K562 (cell line): Measurements from ENCODE around the gene IFITM2. TPM values are rescaled to one million over a fixed set of nuclear protein-coding genes. Genes with fewer than 3 reads are reported as not detected.
A peak's percentile ranks its signal among the peaks of the same experiment; 100 is the strongest.

Experiments used
- EZH2 ChIP-seq: IDR thresholded peaks from 2 replicates; pipeline ENCODE4 v1.6.1; 2012; ENCODE audit warnings: low read depth, mild to moderate bottlenecking, inconsistent platforms, low read length, borderline replicate concordance
- KLF1 ChIP-seq: fragments of 450-650 bp; IDR thresholded peaks from 2 replicates; pipeline ENCODE4 v1.6.1; 2016; ENCODE audit warnings: missing genetic modification characterization, missing compliant biosample characterization
- MAFG ChIP-seq: fragments of 450-650 bp; conservative IDR thresholded peaks from 2 replicates; pipeline ENCODE4 v1.6.1; 2016; ENCODE audit warnings: missing genetic modification characterization, missing compliant biosample characterization
- NFE2L1 ChIP-seq: fragments of 450-650 bp; IDR thresholded peaks from 2 replicates; pipeline ENCODE4 v1.6.1; 2016; ENCODE audit warnings: missing genetic modification characterization, low read depth, mild to moderate bottlenecking, missing compliant biosample characterization, moderate library complexity, borderline replicate concordance
- PHB ChIP-seq: fragments of 250-450 bp; sonication (Bioruptor Pico); IDR thresholded peaks from 2 replicates; pipeline ENCODE4 v1.5.0; 2021
- REST ChIP-seq, 2 experiments: fragments of 450-650 bp; formaldehyde crosslinking in 1 of 2; IDR thresholded peaks; 2 replicates each; pipeline versions ENCODE4 v1.4.0 to v1.6.1; 2014 to 2020; ENCODE audit warnings: mild to moderate bottlenecking in 2 of 2, borderline replicate concordance in 1 of 2, low read depth in 1 of 2
- SMARCC2 ChIP-seq: fragments of 450-650 bp; IDR thresholded peaks from 2 replicates; pipeline ENCODE4 v1.6.1; 2017; ENCODE audit warnings: antibody characterized with exemption, moderate library complexity, mild to moderate bottlenecking, low read depth
- TCFL5 ChIP-seq: fragments of 250-450 bp; sonication (Bioruptor Pico); conservative IDR thresholded peaks from 2 replicates; pipeline ENCODE4 v1.6.1; 2021; ENCODE audit warnings: mild to moderate bottlenecking, moderate library complexity, matching md5 sums
- TEAD2 ChIP-seq: fragments of 450-650 bp; IDR thresholded peaks from 2 replicates; pipeline ENCODE4 v1.6.1; 2016; ENCODE audit warnings: missing genetic modification characterization, control low read depth, missing compliant biosample characterization
- ZNF407 ChIP-seq: fragments of 450-650 bp; IDR thresholded peaks from 2 replicates; pipeline ENCODE4 v1.6.1; 2016; ENCODE audit warnings: low read depth
- polyA plus RNA-seq, 8 experiments: library from polyadenylated mRNA; depleted of rRNA in 4 of 8; stranded (reverse) in 5 of 8; unstranded in 3 of 8; fragments of >200 nt; fragmentation: Nextera tagmentation in 2 of 8; fragmentation: Illumina TruSeq in 1 of 8; extraction: Ambion mirVana in 2 of 8; extraction: Trizol in 1 of 8; gene quantifications; 2 replicates each; pipeline versions ENCODE4 v1.2.1 to v1.2.3, GENCODE V29; 2011 to 2014; ENCODE audit warnings: inconsistent platforms in 1 of 8, missing spikeins in 1 of 8
- total RNA-seq, 7 experiments: library from RNA; depleted of rRNA in 6 of 7; stranded (reverse); fragments of >200 nt in 6 of 7; fragmentation: Illumina TruSeq in 2 of 7; extraction: Trizol in 2 of 7; gene quantifications; 2 replicates each; pipeline versions ENCODE4 v1.2.1 to v1.2.3, GENCODE V29; 2011 to 2021; ENCODE audit warnings: low replicate concordance in 1 of 7

Gene IFITM2
- total and polyA plus RNA-seq, 9 of the 15 experiments (the other 6 are each of a cell fraction or from before 2014, with no cell fraction given): 52.8 to 4,872 (median 356) TPM

GRCh38 chr11:304915-305843, 2.4 kb upstream of the IFITM2 start (continued):
- no peak for TF ChIP-seq EZH2
- TF ChIP-seq PHB: no peak
- TF ChIP-seq MAFG (tag): no peak
- no peak for TF ChIP-seq SMARCC2
- TF ChIP-seq KLF1 (tag): no peak
- TF ChIP-seq ZNF407: no peak
- no peak for TF ChIP-seq TCFL5 (CRISPR knock-in tag)
- TF ChIP-seq REST (IDR thresholded peaks at IDR 0.05; ENCODE audit: borderline replicate concordance): peak; percentile 79; the same call in 1 of the 2 replicates
- TF ChIP-seq REST (CRISPR knock-in tag; IDR thresholded peaks at IDR 0.05; ENCODE audit: low read depth): no peak
- TF ChIP-seq NFE2L1 (tag): no peak
- no peak for TF ChIP-seq TEAD2 (tag)
